Stimulated activated CD8-positive, alpha-beta memory T cell treated with anti-CD3 and anti-CD28 coated beads, Interleukin-7, amount 100 ng/mL, for 1 hour (primary cell): ENCODE measurements around the gene EIF4G1.
A peak's percentile ranks its signal among the peaks of the same experiment; 100 is the strongest.
"Not testable (repeated sequence)": the region's sequence is repeated elsewhere in the genome, so short reads cannot be mapped to it uniquely, and the experiment has no call there.

Source experiments
- DNase-seq, 2 donors: peaks; one replicate each; pipeline ENCODE4 v3.0.0-alpha.2; 2020; ENCODE audit warnings: low read depth in 2 of 2

EIF4G1 gene

DNA sequence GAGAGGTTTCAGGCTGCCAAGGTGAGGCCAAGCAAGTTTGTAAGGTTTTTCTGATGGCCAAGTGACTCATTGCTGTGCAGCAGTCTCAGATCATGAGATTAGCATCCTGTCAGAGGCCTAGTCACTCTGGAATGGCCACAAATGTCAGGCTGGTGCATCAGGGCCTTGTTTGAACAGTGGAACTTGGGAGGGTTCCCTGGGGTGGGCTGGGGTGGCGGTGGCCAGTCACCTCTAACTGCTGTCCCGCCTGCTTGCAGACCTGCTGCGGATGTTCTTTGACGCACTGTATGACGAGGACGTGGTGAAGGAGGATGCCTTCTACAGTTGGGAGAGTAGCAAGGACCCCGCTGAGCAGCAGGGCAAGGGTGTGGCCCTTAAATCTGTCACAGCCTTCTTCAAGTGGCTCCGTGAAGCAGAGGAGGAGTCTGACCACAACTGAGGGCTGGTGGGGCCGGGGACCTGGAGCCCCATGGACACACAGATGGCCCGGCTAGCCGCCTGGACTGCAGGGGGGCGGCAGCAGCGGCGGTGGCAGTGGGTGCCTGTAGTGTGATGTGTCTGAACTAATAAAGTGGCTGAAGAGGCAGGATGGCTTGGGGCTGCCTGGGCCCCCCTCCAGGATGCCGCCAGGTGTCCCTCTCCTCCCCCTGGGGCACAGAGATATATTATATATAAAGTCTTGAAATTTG lies 20.2 kb downstream of the EIF4G1 start:
- no peak for DNase-seq

DNA sequence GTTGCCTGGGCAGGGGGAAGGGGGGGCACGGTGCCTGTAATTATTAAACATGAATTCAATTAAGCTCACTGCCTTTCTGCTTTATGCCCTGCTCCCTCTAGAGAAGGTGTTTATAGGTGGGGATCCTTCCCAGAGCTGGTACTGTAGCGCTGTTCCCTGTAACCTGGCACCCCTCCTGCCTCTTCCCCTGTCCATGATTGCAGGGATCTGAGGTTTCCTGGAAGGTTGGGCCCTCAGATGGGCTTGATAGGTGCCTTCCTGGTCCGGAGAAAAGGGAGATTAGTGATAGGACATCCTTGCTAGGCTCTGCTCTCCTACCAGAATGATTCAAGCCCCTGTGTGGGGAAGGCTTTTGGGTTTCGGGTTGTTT lies 20.9 kb downstream of the EIF4G1 start:
- no peak for DNase-seq

DNA sequence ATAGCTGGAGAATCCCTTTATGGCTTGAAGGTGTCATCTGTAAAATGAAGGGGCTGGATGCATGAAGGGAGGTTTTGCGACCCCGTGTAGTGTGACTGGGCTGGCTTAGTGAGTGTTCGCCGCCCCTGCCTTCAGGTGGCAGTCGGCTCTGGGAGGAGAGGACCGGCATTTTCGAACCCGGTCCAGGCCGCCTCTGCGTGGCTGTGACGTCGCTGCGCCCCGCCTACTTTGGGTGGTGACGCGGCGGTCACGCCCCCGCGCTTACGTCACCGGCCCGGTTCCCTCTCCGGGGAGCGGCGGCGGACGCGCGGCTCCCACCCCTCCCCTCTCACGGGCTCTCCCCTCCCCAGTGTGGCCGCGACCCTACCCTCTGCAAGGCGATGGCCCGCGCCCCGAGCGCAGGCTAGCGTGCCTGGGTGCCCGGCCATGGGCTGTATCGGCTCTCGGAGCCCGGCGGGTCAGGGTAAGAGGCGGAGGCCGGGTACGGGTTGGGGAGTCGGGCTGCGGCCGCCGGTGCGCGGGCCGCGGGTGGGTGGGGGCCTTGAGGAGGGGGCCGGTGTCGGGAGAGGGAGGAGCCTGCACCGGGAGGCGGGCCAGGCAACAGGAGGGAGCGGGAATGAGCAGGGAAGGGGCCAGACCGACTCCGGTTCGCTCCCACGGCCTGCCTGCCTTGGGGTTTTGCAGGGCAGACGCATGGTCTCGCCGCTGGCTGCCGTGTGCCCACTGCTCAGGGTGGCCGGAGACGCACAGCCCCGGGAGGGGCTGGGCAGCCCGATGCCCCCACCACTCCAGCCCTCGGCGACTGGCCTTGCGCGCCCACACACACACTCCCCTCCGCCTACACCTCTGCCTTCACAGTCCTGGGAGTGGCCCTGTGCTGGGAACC lies 21.5 kb downstream of the EIF4G1 start:
- peak; percentile 71 to 85 for DNase-seq

- DNase-seq: no peak
Measured at GRCh38 chr3:184336547-184337398, 22.4 kb downstream of the EIF4G1 start.

GRCh38 chr3:184337399-184337714 lies 23.0 kb downstream of the EIF4G1 start, which contains the start of gene FAM131A:
Gene FAM131A, plus strand, starts transcription at chr3:184337600. Its CDS starts 31 bp downstream, at chr3:184337631.
- DNase-seq: no peak

DNA sequence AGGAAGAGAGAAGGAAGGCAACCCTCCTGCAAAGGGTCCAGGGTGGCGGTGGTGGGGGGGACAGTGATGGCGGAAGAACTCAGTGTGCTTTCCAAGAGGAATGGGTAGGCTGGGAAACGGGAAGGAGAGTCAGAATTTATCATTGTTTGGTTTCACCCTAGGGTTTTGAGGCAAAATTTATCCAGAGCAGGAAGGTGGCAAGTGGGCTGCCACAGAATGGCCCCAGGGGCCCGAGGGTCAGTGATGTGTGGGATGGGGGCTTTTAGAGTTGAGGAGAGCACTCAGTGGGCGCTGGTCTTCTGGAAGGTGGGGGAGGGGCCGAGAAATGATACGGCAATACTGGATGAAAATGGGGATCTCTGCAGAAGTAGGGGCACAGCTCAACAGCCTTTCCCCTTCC lies 23.6 kb downstream of the EIF4G1 start:
- DNase-seq: no peak

DNA sequence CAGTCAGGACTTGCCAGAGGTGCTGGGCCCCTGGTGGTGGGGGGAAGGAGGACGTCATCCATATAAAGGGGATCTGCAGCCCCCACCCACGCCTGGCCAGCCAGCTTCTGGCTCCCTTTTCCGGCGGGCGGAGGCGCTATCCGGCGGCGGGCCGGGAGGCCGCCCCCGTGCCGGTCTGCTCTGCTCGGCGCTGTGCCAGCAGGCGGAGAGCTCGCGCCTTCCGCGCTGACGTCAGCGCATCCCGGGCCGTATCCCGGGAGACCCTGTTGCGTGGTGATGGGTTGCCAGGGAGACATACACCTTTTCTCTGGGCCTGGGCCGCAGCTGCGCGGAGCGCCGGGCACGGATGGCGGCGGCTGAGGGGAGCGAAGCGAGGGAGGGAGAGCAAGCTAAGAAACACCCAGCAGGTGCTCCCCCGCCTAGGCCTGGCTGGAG lies 24.1 kb downstream of the EIF4G1 start:
- DNase-seq: no peak

GRCh38 chr3:184339001-184339400 lies 24.6 kb downstream of the EIF4G1 start:
- no peak for DNase-seq

GRCh38 chr3:184339451-184340135 lies 25.2 kb downstream of the EIF4G1 start:
- DNase-seq: not testable (repeated sequence)

- DNase-seq: no peak
Measured at GRCh38 chr3:184341925-184342324, 27.5 kb downstream of the EIF4G1 start.

DNA sequence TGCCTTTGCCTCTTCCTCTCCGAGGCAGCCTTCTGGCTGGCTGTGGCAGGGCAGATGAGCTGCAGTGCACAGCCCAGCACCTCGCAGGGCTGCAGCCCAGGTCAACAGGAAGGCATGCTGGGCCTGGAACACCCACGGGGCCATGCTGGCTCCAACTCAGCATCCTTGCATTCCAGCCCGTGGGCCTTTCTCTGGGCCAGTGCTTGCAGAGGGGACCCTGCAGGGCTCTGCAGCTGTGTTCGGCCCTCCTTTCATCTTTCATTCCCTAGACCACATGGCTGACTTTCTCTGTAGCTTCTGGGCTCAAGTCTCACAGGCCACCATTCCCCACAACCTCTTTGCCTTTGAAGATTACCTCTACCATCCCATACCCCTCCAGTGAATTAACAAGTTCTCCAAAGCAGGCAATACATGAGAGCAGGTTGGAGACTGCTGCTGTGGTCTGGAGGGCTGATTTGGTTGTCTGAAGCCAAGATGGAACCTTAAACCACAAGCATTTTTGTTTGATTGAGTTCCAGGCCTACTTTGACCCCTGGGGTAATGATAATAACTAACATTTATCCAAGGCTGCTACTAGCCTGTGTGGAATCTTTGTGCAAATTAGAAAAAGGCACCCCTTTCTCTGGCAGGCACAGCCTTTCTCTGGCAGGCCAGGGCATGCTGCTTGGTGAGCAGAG lies 28.9 kb downstream of the EIF4G1 start:
- no peak for DNase-seq

GRCh38 chr3:184344579-184345316 lies 30.3 kb downstream of the EIF4G1 start:
- DNase-seq: no peak

GRCh38 chr3:184345317-184346144 lies 31.1 kb downstream of the EIF4G1 start:
- no peak for DNase-seq

DNA sequence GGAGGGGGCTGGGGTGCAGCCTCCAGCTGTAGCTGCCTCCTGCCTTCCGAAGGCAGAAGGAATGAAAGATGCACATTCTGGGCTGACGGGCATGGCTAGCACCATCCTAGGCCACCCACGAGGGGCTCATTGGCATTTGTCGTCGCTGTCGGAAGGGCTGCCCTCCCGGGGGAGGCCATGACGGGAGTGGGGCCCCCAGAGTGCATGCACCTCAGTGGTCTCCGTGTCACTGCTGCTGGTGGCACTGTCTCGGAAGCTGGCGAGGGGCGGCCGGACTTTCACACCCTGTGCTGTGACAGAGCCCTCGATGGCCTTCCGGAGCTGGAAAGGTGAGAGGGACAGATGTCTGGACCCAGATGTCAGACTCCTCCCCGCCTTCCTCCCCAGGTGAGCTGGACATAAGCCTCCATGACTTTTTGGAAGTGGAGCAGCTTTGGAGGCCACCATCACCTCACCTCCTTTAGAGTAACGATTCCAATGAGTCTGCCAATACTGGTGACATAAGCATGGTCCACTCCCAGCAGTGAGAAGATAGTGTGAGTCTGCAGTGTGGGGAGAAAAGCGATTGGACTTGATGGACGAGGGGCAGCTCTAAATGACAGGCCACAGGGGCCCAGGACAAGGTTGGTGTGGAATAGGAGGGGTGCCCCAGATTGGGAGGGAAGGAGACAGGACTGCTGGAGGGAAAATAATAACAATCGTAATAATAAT lies 32.2 kb downstream of the EIF4G1 start:
- no peak for DNase-seq

DNA sequence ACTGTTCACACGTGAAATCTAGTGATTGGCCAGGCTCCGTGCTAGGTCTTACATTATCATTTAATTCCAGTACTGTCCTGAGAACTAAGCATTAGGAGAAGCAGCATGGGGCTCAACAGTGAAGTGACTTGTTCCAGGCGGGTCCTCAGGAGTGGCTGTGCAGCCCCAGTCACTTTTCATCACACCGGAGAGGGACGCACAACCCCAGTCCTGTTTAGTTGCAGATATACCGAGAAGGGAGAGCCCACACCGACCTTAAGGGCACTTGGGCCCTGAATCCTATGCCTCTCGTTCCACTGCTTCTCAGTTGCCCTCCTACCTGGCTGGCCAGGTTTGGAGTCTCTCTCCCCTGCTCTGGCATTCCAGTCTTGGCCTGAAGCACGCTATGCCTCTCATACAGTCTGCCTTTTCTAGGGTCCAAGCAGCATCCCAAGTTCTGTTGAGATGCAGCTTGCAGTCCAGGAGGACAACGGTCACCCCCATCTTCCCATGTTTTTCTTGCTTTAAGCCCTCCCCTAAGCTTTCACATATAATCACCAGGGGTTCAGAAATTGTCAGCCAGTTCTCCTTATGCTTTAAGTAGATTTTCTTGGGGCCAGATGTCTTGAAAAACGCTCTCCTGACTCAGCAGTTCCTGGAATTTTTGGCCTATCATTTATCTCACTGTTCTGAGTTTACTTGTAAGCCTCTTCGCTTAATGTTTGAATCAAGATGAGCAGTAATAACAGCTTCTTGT lies 33.1 kb downstream of the EIF4G1 start:
- DNase-seq: no peak

- DNase-seq: no peak
Measured at GRCh38 chr3:184348057-184348382, 33.6 kb downstream of the EIF4G1 start.

DNA sequence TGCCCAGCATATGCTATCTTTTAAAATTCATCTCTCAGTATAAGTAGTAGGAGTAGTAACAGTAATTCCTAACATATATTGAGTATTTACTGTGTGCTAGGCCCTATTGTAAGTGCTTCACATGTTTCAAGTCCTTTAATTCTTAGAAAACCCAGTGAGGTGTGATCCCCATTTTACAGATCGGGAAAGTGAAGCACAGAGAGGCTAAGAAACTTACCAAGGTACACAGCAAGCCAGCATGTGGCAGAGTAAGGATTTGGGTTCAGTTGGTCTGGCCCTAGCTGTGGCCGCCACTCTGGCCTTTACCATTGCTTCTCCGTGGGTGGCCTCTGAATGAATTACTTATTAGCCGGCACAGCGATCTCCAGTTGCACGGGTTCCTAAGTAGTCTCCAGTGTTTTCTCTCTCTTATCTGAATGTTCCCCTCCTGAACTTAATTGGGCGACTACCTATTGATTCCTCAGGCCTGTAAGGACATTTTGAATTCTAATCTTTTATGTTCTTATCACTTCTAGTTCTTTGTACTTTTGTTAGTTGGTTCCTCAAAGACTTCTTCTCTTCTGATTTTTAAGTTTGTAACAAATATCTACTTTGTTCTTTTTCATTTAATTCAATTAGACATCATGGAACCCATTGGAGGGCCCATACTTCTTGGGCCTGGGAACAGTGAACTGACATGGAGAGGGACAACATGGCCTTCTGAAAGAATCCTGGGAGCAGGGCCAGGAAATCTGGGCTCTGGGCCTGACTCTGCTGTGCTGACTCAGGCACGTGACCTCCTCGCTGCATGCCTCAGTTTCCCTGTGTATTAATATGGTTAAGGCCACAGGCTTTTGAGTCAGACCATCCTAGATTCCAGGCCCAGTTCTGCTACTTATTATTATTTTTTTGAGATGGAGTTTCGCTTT lies 35.4 kb downstream of the EIF4G1 start:
- DNase-seq: no peak
